HEK293 (cell line): Measurements from ENCODE around the gene MCU.

ENCODE experiments used
- CTCF ChIA-PET: fragments of 350-600 bp; formaldehyde crosslinking; extraction: SDS; loops from one replicate; lab custom pipeline; 2021; ENCODE audit warnings: antibody characterized with exemption; lab: Yijun Ruan, JAX
- POLR2A ChIA-PET: fragments of 300-600 bp; formaldehyde crosslinking; extraction: SDS; loops from one replicate; lab custom pipeline; 2020; ENCODE audit warnings: antibody characterized with exemption, inconsistent platforms; lab: Yijun Ruan, JAX
- H3K27ac ChIP-seq: fragments of 200-500 bp; sonication (Bioruptor generic); 2 replicates; pipeline ENCODE4 v1.5.1; 2014; ENCODE audit warnings: low read depth, low read length, control low read depth, inconsistent platforms; ENCODE audit errors: extremely low read depth
- H3K36me3 ChIP-seq, 2 experiments: fragments of 200-500 bp in 1 of 2; sonication (Bioruptor generic) in 1 of 2; 1 replicate in 1 of 2; 2 replicates in 1 of 2; pipeline ENCODE4 v1.5.1; 2014 to 2017; ENCODE audit warnings: inconsistent platforms in 2 of 2, low read length in 2 of 2; ENCODE audit not compliant: control insufficient read depth in 2 of 2, insufficient read depth in 1 of 2
- H3K4me1 ChIP-seq: fragments of 200-500 bp; sonication (Bioruptor generic); 2 replicates; pipeline ENCODE4 v1.5.1; 2014; ENCODE audit warnings: mild to moderate bottlenecking, low read length, inconsistent platforms; ENCODE audit not compliant: control insufficient read depth, insufficient read depth
- H3K4me3 ChIP-seq: 2 replicates; pipeline ENCODE4 v1.5.1; 2011; ENCODE audit warnings: low read depth, mild to moderate bottlenecking, control low read depth, low read length, moderate library complexity
- H3K9me3 ChIP-seq: fragments of 200-500 bp; sonication (Bioruptor generic); 2 replicates; pipeline ENCODE4 v1.5.1; 2014; ENCODE audit warnings: low read depth, low read length, inconsistent platforms; ENCODE audit not compliant: control insufficient read depth, insufficient read depth
- KLF1 ChIP-seq: fragments of 450-650 bp; formaldehyde crosslinking; IDR thresholded peaks from 2 replicates; pipeline ENCODE4 v1.5.1; 2016; ENCODE audit warnings: missing biosample characterization, missing genetic modification characterization
- OSR2 ChIP-seq: fragments of 450-650 bp; formaldehyde crosslinking; IDR thresholded peaks from 2 replicates; pipeline ENCODE4 v1.5.1; 2016; ENCODE audit warnings: missing biosample characterization, missing genetic modification characterization
- OVOL3 ChIP-seq: fragments of 450-650 bp; formaldehyde crosslinking; IDR thresholded peaks from 2 replicates; pipeline ENCODE4 v1.5.1; 2016; ENCODE audit warnings: missing biosample characterization, missing genetic modification characterization
- SCRT2 ChIP-seq: fragments of 450-650 bp; formaldehyde crosslinking; IDR thresholded peaks from 2 replicates; pipeline ENCODE4 v1.5.1; 2016; ENCODE audit warnings: missing biosample characterization, missing genetic modification characterization
- SP7 ChIP-seq: fragments of 450-650 bp; formaldehyde crosslinking; IDR thresholded peaks from 2 replicates; pipeline ENCODE4 v1.5.1; 2016; ENCODE audit warnings: missing biosample characterization, missing genetic modification characterization
- ZBTB17 ChIP-seq: fragments of 450-650 bp; formaldehyde crosslinking; IDR thresholded peaks from 2 replicates; pipeline ENCODE4 v1.5.1; 2016; ENCODE audit warnings: missing biosample characterization, missing genetic modification characterization
- ZNF423 ChIP-seq: fragments of 450-650 bp; formaldehyde crosslinking; IDR thresholded peaks from 2 replicates; pipeline ENCODE4 v1.5.1; 2016; ENCODE audit warnings: missing biosample characterization, missing genetic modification characterization
- ZNF433 ChIP-seq: fragments of 450-650 bp; formaldehyde crosslinking; IDR thresholded peaks from 2 replicates; pipeline ENCODE4 v1.5.1; 2016; ENCODE audit warnings: missing biosample characterization, missing genetic modification characterization, low read depth
- ZNF501 ChIP-seq: fragments of 450-650 bp; formaldehyde crosslinking; IDR thresholded peaks from 2 replicates; pipeline ENCODE4 v1.5.1; 2016; ENCODE audit warnings: missing biosample characterization, missing genetic modification characterization
- ZNF548 ChIP-seq: fragments of 450-650 bp; formaldehyde crosslinking; IDR thresholded peaks from 2 replicates; pipeline ENCODE4 v1.5.1; 2016; ENCODE audit warnings: missing biosample characterization, missing genetic modification characterization
- ZNF571 ChIP-seq: fragments of 450-650 bp; formaldehyde crosslinking; IDR thresholded peaks from 2 replicates; pipeline ENCODE4 v1.5.0; 2017; ENCODE audit warnings: missing biosample characterization, missing genetic modification characterization
- ZNF677 ChIP-seq: fragments of 450-650 bp; IDR thresholded peaks from 2 replicates; pipeline ENCODE4 v1.5.0; 2018; ENCODE audit warnings: missing biosample characterization, mild to moderate bottlenecking, missing genetic modification characterization, moderate library complexity
- ZSCAN23 ChIP-seq: fragments of 450-650 bp; formaldehyde crosslinking; IDR thresholded peaks from 2 replicates; pipeline ENCODE4 v1.5.1; 2016; ENCODE audit warnings: missing biosample characterization, missing genetic modification characterization
- TF ChIP-seq, protein P1 (sequence below): fragments of 450-650 bp; formaldehyde crosslinking; IDR thresholded peaks from 2 replicates; pipeline ENCODE4; 2016; ENCODE audit warnings: missing biosample characterization, missing genetic modification characterization
- TF ChIP-seq, protein P2 (sequence below): fragments of 450-650 bp; formaldehyde crosslinking; IDR thresholded peaks from 2 replicates; pipeline ENCODE4 v1.5.1; 2016; ENCODE audit warnings: missing biosample characterization, missing genetic modification characterization
- TF ChIP-seq, protein P3 (sequence below): fragments of 450-650 bp; formaldehyde crosslinking; IDR thresholded peaks from 2 replicates; pipeline ENCODE4 v1.5.1; 2017; ENCODE audit warnings: missing biosample characterization, missing genetic modification characterization
- TF ChIP-seq, protein P4 (sequence below): fragments of 450-650 bp; formaldehyde crosslinking; IDR thresholded peaks from 2 replicates; pipeline ENCODE4 v1.5.1; 2016; ENCODE audit warnings: missing biosample characterization, missing genetic modification characterization, low read depth
- TF ChIP-seq, protein P5 (sequence below): fragments of 450-650 bp; formaldehyde crosslinking; IDR thresholded peaks from 2 replicates; pipeline ENCODE4 v1.5.1; 2016; ENCODE audit warnings: missing biosample characterization, missing genetic modification characterization
- TF ChIP-seq, protein P6 (sequence below): fragments of 450-650 bp; formaldehyde crosslinking; IDR thresholded peaks from 2 replicates; pipeline ENCODE4 v1.5.1; 2016; ENCODE audit warnings: missing biosample characterization, missing genetic modification characterization

The MCU gene

DNA sequence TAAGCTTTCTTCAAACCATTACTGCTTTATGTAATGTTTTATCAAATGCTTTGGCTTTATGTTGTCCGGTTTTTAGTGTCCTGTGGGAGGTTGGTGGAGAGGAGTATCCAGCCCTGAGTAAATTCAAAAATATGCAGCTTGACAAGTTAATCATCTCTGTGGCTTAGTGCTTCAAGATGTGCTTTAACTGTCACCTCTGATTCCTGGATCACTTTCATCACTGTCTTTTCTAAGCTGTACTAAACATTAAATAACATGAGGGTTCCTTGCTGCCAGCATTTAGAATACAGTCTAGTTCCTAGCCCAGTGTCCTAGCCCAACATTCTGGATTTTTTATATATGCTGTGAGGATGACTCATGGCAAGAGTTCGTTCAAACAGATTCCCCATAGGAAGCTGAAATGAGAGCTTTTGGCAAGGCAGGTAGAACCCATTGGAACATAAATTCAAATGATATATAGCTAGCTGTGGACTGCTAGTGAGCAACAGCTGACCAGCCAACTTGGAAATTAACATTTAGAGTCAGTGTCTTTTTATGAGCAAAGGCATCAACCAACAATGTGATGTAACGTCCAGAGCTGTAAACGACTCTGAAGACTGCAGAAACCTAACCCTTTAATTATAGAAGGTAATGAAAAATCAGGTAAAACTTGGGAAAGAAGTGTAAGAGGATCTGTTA lies 120.9 kb downstream of the MCU start (continued):
- TF ChIP-seq, protein P1, sequence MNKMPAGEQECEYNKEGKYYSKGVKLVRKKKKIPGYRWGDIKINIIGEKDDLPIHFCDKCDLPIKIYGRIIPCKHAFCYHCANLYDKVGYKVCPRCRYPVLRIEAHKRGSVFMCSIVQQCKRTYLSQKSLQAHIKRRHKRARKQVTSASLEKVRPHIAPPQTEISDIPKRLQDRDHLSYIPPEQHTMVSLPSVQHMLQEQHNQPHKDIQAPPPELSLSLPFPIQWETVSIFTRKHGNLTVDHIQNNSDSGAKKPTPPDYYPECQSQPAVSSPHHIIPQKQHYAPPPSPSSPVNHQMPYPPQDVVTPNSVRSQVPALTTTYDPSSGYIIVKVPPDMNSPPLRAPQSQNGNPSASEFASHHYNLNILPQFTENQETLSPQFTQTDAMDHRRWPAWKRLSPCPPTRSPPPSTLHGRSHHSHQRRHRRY (tag by site-specific recombination), result no peak
- TF ChIP-seq, protein P2, sequence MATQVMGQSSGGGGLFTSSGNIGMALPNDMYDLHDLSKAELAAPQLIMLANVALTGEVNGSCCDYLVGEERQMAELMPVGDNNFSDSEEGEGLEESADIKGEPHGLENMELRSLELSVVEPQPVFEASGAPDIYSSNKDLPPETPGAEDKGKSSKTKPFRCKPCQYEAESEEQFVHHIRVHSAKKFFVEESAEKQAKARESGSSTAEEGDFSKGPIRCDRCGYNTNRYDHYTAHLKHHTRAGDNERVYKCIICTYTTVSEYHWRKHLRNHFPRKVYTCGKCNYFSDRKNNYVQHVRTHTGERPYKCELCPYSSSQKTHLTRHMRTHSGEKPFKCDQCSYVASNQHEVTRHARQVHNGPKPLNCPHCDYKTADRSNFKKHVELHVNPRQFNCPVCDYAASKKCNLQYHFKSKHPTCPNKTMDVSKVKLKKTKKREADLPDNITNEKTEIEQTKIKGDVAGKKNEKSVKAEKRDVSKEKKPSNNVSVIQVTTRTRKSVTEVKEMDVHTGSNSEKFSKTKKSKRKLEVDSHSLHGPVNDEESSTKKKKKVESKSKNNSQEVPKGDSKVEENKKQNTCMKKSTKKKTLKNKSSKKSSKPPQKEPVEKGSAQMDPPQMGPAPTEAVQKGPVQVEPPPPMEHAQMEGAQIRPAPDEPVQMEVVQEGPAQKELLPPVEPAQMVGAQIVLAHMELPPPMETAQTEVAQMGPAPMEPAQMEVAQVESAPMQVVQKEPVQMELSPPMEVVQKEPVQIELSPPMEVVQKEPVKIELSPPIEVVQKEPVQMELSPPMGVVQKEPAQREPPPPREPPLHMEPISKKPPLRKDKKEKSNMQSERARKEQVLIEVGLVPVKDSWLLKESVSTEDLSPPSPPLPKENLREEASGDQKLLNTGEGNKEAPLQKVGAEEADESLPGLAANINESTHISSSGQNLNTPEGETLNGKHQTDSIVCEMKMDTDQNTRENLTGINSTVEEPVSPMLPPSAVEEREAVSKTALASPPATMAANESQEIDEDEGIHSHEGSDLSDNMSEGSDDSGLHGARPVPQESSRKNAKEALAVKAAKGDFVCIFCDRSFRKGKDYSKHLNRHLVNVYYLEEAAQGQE (tag by site-specific recombination), result no peak
- TF ChIP-seq SP7, result peak; percentile 98

DNA sequence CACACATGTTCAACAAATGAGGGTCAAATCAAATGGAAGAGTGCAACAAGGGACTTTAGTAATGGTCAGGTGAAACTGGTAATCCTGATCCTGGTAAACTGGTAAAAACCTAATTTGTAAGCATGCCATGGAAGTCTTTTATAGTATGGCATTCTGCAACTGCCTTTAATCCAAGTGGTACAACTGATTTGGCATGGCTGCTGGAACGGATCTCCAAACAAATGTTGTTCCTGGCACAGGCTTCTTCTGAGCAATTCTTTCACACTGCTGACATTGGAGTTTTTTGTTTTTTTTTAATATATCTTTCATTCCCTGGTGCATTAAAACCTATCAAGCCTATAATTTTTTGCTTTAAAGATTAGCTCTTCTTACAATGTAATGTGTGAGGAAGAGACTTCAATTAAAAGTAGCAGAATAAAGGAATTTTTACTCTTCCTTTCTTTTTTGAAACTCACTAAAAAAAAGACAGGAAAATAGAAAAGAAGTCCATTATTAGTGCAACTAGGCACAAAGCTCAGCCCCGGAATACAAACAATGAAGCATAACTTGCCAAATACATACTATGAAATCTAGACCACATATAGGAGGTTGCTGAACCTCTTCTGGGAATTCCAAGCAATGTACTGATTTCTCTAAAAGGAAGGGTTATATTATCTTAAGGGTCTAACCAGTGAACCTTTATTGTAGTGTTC lies 122.3 kb downstream of the MCU start:
- Histone ChIP-seq H3K4me1 (peaks cover 24% of the 10 kb centered on the region), H3K9me3 (no peaks in the 10 kb centered on the region), H3K27ac (no peak overlapping the region), H3K4me3 (no peak overlapping the region), H3K36me3 (no peaks in the 10 kb centered on the region)
- POLR2A ChIA-PET, result no interaction called here
- CTCF ChIA-PET, result interaction anchor here (0.6 kb wide), 1 partner anchor 308 kb away, joined by 3 read pairs; no protein-coding TSS in a partner anchor
- TF ChIP-seq, protein P3, sequence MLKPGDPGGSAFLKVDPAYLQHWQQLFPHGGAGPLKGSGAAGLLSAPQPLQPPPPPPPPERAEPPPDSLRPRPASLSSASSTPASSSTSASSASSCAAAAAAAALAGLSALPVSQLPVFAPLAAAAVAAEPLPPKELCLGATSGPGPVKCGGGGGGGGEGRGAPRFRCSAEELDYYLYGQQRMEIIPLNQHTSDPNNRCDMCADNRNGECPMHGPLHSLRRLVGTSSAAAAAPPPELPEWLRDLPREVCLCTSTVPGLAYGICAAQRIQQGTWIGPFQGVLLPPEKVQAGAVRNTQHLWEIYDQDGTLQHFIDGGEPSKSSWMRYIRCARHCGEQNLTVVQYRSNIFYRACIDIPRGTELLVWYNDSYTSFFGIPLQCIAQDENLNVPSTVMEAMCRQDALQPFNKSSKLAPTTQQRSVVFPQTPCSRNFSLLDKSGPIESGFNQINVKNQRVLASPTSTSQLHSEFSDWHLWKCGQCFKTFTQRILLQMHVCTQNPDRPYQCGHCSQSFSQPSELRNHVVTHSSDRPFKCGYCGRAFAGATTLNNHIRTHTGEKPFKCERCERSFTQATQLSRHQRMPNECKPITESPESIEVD, result peak; percentile 54; the same call in 1 of the 2 replicates
- no peak for TF ChIP-seq ZSCAN23 (tag by site-specific recombination)

DNA sequence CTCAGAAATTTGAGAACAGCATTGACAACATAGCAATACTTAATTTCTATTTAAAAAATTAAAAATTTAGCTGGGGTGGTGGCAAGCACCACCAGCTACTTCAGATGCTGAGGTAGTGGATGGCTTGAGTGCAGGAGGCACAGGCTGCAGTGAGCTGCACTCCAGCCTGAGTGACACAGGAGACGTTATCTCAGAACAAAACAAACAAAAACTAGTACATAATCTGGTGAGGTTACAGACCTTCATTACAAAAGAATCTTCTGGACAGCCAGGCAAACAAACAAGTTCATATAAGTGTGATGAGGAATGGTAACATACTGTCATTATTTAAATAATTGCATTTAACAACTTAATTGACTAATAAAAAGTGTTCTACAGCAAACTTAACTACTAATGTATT lies 124.6 kb downstream of the MCU start:
- Histone ChIP-seq H3K4me3 (no peak overlapping the region), H3K9me3 (no peaks in the 10 kb centered on the region), H3K4me1 (peaks cover 24% of the 10 kb centered on the region), H3K27ac (no peak overlapping the region), H3K36me3 (no peaks in the 10 kb centered on the region)
- ChIA-PET POLR2A (no interaction called here), CTCF (no interaction called here)
- TF ChIP-seq ZNF677 (tag by site-specific recombination), result no peak
- no peak for TF ChIP-seq KLF1 (tag by site-specific recombination)
- TF ChIP-seq, protein P3, result peak; percentile 55
- TF ChIP-seq ZNF571 (tag by site-specific recombination), result no peak
- TF ChIP-seq ZNF501 (tag by site-specific recombination), result no peak
- no peak for TF ChIP-seq OVOL3
- TF ChIP-seq, protein P4, sequence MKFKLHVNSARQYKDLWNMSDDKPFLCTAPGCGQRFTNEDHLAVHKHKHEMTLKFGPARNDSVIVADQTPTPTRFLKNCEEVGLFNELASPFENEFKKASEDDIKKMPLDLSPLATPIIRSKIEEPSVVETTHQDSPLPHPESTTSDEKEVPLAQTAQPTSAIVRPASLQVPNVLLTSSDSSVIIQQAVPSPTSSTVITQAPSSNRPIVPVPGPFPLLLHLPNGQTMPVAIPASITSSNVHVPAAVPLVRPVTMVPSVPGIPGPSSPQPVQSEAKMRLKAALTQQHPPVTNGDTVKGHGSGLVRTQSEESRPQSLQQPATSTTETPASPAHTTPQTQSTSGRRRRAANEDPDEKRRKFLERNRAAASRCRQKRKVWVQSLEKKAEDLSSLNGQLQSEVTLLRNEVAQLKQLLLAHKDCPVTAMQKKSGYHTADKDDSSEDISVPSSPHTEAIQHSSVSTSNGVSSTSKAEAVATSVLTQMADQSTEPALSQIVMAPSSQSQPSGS (tag by site-specific recombination), result no peak
- TF ChIP-seq ZNF433 (tag by site-specific recombination), result no peak
- no peak for TF ChIP-seq SCRT2
- TF ChIP-seq, protein P5, sequence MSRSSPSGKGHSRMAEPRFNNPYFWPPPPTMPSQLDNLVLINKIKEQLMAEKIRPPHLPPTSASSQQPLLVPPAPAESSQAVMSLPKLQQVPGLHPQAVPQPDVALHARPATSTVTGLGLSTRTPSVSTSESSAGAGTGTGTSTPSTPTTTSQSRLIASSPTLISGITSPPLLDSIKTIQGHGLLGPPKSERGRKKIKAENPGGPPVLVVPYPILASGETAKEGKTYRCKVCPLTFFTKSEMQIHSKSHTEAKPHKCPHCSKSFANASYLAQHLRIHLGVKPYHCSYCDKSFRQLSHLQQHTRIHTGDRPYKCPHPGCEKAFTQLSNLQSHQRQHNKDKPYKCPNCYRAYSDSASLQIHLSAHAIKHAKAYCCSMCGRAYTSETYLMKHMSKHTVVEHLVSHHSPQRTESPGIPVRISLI (tag by site-specific recombination), result no peak
- no peak for TF ChIP-seq ZNF548
- TF ChIP-seq ZBTB17 (tag by site-specific recombination), result peak; percentile 38; the same call in 1 of the 2 replicates
- TF ChIP-seq OSR2 (tag by site-specific recombination), result peak; percentile 72
- no peak for TF ChIP-seq ZNF423 (tag by site-specific recombination)
- TF ChIP-seq, protein P6, sequence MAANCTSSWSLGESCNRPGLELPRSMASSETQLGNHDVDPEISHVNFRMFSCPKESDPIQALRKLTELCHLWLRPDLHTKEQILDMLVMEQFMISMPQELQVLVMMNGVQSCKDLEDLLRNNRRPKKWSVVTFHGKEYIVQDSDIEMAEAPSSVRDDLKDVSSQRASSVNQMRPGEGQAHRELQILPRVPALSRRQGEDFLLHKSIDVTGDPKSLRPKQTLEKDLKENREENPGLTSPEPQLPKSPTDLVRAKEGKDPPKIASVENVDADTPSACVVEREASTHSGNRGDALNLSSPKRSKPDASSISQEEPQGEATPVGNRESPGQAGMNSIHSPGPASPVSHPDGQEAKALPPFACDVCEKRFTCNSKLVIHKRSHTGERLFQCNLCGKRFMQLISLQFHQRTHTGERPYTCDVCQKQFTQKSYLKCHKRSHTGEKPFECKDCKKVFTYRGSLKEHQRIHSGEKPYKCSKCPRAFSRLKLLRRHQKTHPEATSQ, result no peak
